Prostate gland (tissue), 2 donors: ENCODE results near the gene SH3TC1. TPM values are rescaled to one million over a fixed set of nuclear protein-coding genes. Genes with fewer than 3 reads are reported as not detected.

Experiments
- DNase-seq: peaks from one replicate; pipeline ENCODE4 v3.0.0-alpha.2; 2019; ENCODE audit warnings: low spot score
- H3K27ac ChIP-seq, 2 donors: fragments of 200-600 bp; sonication (generic); 2 replicates each; pipeline ENCODE4 v1.5.1; 2017 to 2019
- H3K27me3 ChIP-seq: fragments of 200-600 bp; sonication (generic); replicated peaks from 2 replicates; pipeline ENCODE4 v1.5.1; 2019; ENCODE audit not compliant: insufficient read depth
- H3K36me3 ChIP-seq, 2 donors: fragments of 200-600 bp; sonication (generic); 1 replicate in 1 of 2; 2 replicates in 1 of 2; pipeline versions ENCODE4 v1.5.1 to v1.8.1; 2017 to 2019
- H3K4me1 ChIP-seq: fragments of 200-600 bp; sonication (generic); replicated peaks from 2 replicates; pipeline ENCODE4 v1.5.1; 2019
- H3K4me3 ChIP-seq, 2 donors: fragments of 200-600 bp; sonication (generic); 2 replicates each; pipeline ENCODE4 v1.5.1; 2017 to 2019
- H3K9me3 ChIP-seq: fragments of 200-600 bp; sonication (generic); 2 replicates; pipeline ENCODE4 v1.5.1; 2017
- CTCF ChIP-seq, 4 experiments: fragments of 200-600 bp in 2 of 4; fragments of 450-650 bp in 2 of 4; sonication (generic) in 2 of 4; IDR thresholded peaks; 1 replicate in 3 of 4; 2 replicates in 1 of 4; pipeline ENCODE4 v1.5.1; 2016 to 2019; ENCODE audit warnings: antibody characterized with exemption in 4 of 4, mild to moderate bottlenecking in 2 of 4, moderate library complexity in 2 of 4
- POLR2A ChIP-seq: fragments of 450-650 bp; IDR thresholded peaks from one replicate; pipeline ENCODE4 v1.6.1; 2016; ENCODE audit warnings: antibody characterized with exemption, mild to moderate bottlenecking
- POLR2AphosphoS5 ChIP-seq: sonication (generic); formaldehyde crosslinking; IDR thresholded peaks from one replicate; pipeline ENCODE4 v1.6.1; 2017; ENCODE audit warnings: antibody characterized with exemption
- WGBS: methylation state at CpG from one replicate; pipeline ENCODE4 v1.1.5; 2018; 5-methylcytosine and 5-hydroxymethylcytosine counted together
- intact Hi-C: fragments of 100-400 bp; cut with DNase I; formaldehyde crosslinking; loops from one replicate; pipeline ENCODE4 v1.14.2; 2022
- total RNA-seq, 2 donors: library from RNA; depleted of rRNA; stranded (reverse); fragments of >200 nt; gene quantifications; one replicate each; pipeline ENCODE4 v1.1.0, GENCODE V29; 2016

The SH3TC1 gene
- total RNA-seq, 2 donors from 2014 or later: 22.4 to 37.5 TPM

GRCh38 chr4:8205241-8205707 lies 6.2 kb downstream of the SH3TC1 start:
- intact Hi-C loops: no loop called here
- H3K9me3 ChIP-seq: no peaks in the 10 kb centered on the region

GRCh38 chr4:8205749-8206611 lies 6.9 kb downstream of the SH3TC1 start:
- TF ChIP-seq POLR2AphosphoS5 (peak; percentile 35), POLR2A (no peak)

More at GRCh38 chr4:8205241-8205707, 6.2 kb downstream of the SH3TC1 start:
- peak overlapping the region in 1 of 2 donors; percentile 50 for H3K27ac ChIP-seq
- 80% methylated on average over 18 of the region's 19 CpGs for WGBS
- no peaks in the 10 kb centered on the region for H3K27me3 ChIP-seq
- no peak for TF ChIP-seq POLR2AphosphoS5
- TF ChIP-seq CTCF (IDR thresholded peaks at IDR 0.05): no peak
- no peak for TF ChIP-seq POLR2A
- DNase-seq: no peak
- H3K4me3 ChIP-seq: no peak overlapping the region
- H3K4me1 ChIP-seq: peaks cover 6% of the 10 kb centered on the region
- H3K36me3 ChIP-seq: no peaks in the 10 kb centered on the region

GRCh38 chr4:8207314-8207713 lies 8.2 kb downstream of the SH3TC1 start:
- no peak for DNase-seq
- Histone ChIP-seq H3K9me3 (no peaks in the 10 kb centered on the region), H3K4me3 (no peak overlapping the region), H3K36me3 (no peaks in the 10 kb centered on the region), H3K27me3 (no peaks in the 10 kb centered on the region), H3K27ac (no peak overlapping the region), H3K4me1 (no peaks in the 10 kb centered on the region)
- intact Hi-C loops: no loop called here
- 96% methylated on average over 6 of the region's 6 CpGs for WGBS
- TF ChIP-seq POLR2A (no peak), POLR2AphosphoS5 (no peak), CTCF (IDR thresholded peaks at IDR 0.05) (no peak)

More at GRCh38 chr4:8205749-8206611, 6.9 kb downstream of the SH3TC1 start:
- Histone ChIP-seq H3K36me3 (no peaks in the 10 kb centered on the region), H3K4me3 (no peak overlapping the region), H3K27ac (peak overlapping the region; percentile 47 to 50), H3K27me3 (no peaks in the 10 kb centered on the region), H3K9me3 (no peaks in the 10 kb centered on the region), H3K4me1 (peaks cover 5% of the 10 kb centered on the region)
- peak; percentile 57 for DNase-seq
- 53% methylated on average over 26 of the region's 26 CpGs for WGBS
- intact Hi-C loops: no loop called here

GRCh38 chr4:8208565-8208964 lies 9.5 kb downstream of the SH3TC1 start:
- Histone ChIP-seq H3K4me1 (no peaks in the 10 kb centered on the region), H3K4me3 (no peak overlapping the region), H3K36me3 (no peaks in the 10 kb centered on the region), H3K27me3 (no peaks in the 10 kb centered on the region), H3K9me3 (no peaks in the 10 kb centered on the region), H3K27ac (no peak overlapping the region)
- 97% methylated on average over 10 of the region's 12 CpGs for WGBS
- intact Hi-C loops: no loop called here
- TF ChIP-seq POLR2A (no peak), POLR2AphosphoS5 (no peak), CTCF (IDR thresholded peaks at IDR 0.05) (no peak)
- no peak for DNase-seq

- H3K9me3 ChIP-seq: no peaks in the 10 kb centered on the region
- H3K27me3 ChIP-seq: no peaks in the 10 kb centered on the region
- H3K4me3 ChIP-seq: no peak overlapping the region
- H3K27ac ChIP-seq: no peak overlapping the region
- WGBS: 85% methylated on average over 21 of the region's 21 CpGs
- TF ChIP-seq CTCF (IDR thresholded peaks at IDR 0.05) (no peak), POLR2A (no peak), POLR2AphosphoS5 (no peak)
- no peak for DNase-seq
- intact Hi-C loops: no loop called here
- no peaks in the 10 kb centered on the region for H3K4me1 ChIP-seq
- no peaks in the 10 kb centered on the region for H3K36me3 ChIP-seq
Observed at GRCh38 chr4:8209181-8209874, 10.2 kb downstream of the SH3TC1 start.
